ENCODE data around the gene KCNIP4. TPM values are rescaled to one million over a fixed set of nuclear protein-coding genes. Genes with fewer than 3 reads are reported as not detected.

KCNIP4 gene
- total and polyA plus RNA-seq, 2 of the 8 experiments (the other 6 are each of a cell fraction or from before 2014, with no cell fraction given) = 0.06 TPM; not detected in 1

DNA sequence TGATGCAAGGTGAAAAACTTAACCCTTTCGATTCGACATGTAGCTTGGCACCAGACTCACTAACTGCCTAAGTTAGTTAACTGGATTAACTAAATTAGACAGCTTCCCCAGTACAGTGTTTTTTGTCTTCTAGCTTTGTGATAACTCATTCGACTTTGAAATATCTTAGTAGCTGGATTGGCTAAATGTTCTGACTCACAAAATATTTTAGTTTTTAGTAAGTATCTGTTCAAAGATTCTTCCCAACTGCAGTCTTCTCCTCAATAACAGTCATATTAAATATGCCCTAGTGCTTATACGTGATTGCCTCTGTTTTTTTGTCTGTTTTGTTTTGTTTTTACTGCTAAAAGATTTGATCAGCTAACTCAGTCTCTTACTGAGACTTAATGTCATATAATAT, 102.9 kb downstream of the KCNIP4 start:
- no peak overlapping the region for H3K9ac ChIP-seq (replicated peaks in 1 of 4; ENCODE audit: extremely low read depth in 1 of 4, low read depth in 3 of 4, low read length in 3 of 4)
- H3K4me3 ChIP-seq (ENCODE audit: extremely low read depth in 1 of 4, insufficient read depth in 2 of 4, low read depth in 3 of 4, low read length in 4 of 4) = no peak overlapping the region
- no peaks in the 10 kb centered on the region for H3K27me3 ChIP-seq (replicated peaks in 1 of 4; ENCODE audit: control insufficient read depth in 3 of 4, extremely low read depth in 1 of 4, insufficient read depth in 3 of 4, low read length in 3 of 4)
- H3K79me1 ChIP-seq (ENCODE audit: low read depth, low read length) = no peaks in the 10 kb centered on the region
- no peak overlapping the region for H3K14ac ChIP-seq (ENCODE audit: insufficient read length)
- no peaks in the 10 kb centered on the region for H4K20me1 ChIP-seq (replicated peaks in 1 of 2; ENCODE audit: control insufficient read depth in 1 of 2, insufficient read depth in 2 of 2, low read length in 2 of 2)
- no peak overlapping the region for H3K56ac ChIP-seq (replicated peaks; ENCODE audit: insufficient read length, low read depth, low read length)
- no peaks in the 10 kb centered on the region for H3K36me3 ChIP-seq (ENCODE audit: control insufficient read depth in 2 of 4, insufficient read depth in 4 of 4, low read length in 3 of 4)
- H3K23ac ChIP-seq (ENCODE audit: insufficient read length) = no peak overlapping the region
- no peaks in the 10 kb centered on the region for H3K23me2 ChIP-seq (ENCODE audit: low read depth, low read length)
- no peak for TF ChIP-seq CHD2 (IDR thresholded peaks at IDR 0.05; ENCODE audit: low read length)
- no peak for TF ChIP-seq KDM4A (IDR thresholded peaks at IDR 0.05; ENCODE audit: low read depth, low read length, severe bottlenecking)
- TF ChIP-seq, protein P1, sequence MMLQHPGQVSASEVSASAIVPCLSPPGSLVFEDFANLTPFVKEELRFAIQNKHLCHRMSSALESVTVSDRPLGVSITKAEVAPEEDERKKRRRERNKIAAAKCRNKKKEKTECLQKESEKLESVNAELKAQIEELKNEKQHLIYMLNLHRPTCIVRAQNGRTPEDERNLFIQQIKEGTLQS (IDR thresholded peaks at IDR 0.05; ENCODE audit: insufficient read depth, low read depth, low read length) = no peak
- TF ChIP-seq TEAD4 (IDR thresholded peaks at IDR 0.05; ENCODE audit: low read depth, low read length) = no peak
- no peak for TF ChIP-seq HDAC2 (IDR thresholded peaks at IDR 0.05; ENCODE audit: borderline replicate concordance in 1 of 2, low read depth in 2 of 2, low read length in 2 of 2)
- no peak for TF ChIP-seq SP4 (IDR thresholded peaks at IDR 0.05; ENCODE audit: low read length)
- no peak for TF ChIP-seq SAP30 (IDR thresholded peaks at IDR 0.05; ENCODE audit: insufficient read depth, insufficient replicate concordance, low read length)
- no peak for TF ChIP-seq POU5F1 (IDR thresholded peaks at IDR 0.05; ENCODE audit: low read depth, low read length)
- H2BK20ac ChIP-seq (ENCODE audit: low read length) = no peak overlapping the region
- H2AK5ac ChIP-seq (ENCODE audit: low read depth, low read length) = no peak overlapping the region
- no peaks in the 10 kb centered on the region for H3K9me3 ChIP-seq (ENCODE audit: insufficient read depth in 2 of 2, low read depth in 1 of 2, low read length in 1 of 2)
- 90% methylated on average over 4 of the region's 4 CpGs; no CpG with 5 or more reads in 1 of the 2 experiments for WGBS, 2 experiments (ENCODE audit: extremely low coverage in 1 of 2, insufficient coverage in 1 of 2, insufficient read length in 1 of 2, insufficient replicate concordance in 2 of 2, low coverage in 1 of 2, low lambda C conversion rate in 2 of 2, missing lambda C conversion rate in 1 of 2)
- ChIA-PET CTCF (ENCODE audit: partially characterized antibody) (interaction anchor here (0.6 to 1.2 kb wide), 4 partner anchors 12 to 467 kb away, joined by 3 to 6 read pairs (median 4); no protein-coding TSS in a partner anchor), POLR2A (ENCODE audit: partially characterized antibody) (no interaction called here)
- DNase-seq (ENCODE audit: low read depth in 1 of 2, low spot score in 2 of 2) = no peak
- FAIRE-seq = no peak
- H4K5ac ChIP-seq (ENCODE audit: insufficient read length, low read depth, low read length) = no peak overlapping the region
- H3K18ac ChIP-seq (ENCODE audit: extremely low read depth, low read length) = no peak overlapping the region
- H3K4me2 ChIP-seq (ENCODE audit: insufficient read depth in 1 of 2, low read depth in 2 of 2, low read length in 2 of 2) = no peak overlapping the region
- H2BK12ac ChIP-seq (ENCODE audit: low read depth, low read length) = no peak overlapping the region
- 0 out of 7 replicates have a peak, but pooled peaks cover 0 to 2% (median 0%) of the 10 kb centered on the region in 4 experiments for H3K4me1 ChIP-seq (replicated peaks in 1 of 4; ENCODE audit: control insufficient read depth in 3 of 4, insufficient read depth in 4 of 4, low read length in 3 of 4)
- no peak overlapping the region for H3K27ac ChIP-seq (ENCODE audit: low read depth, low read length)
- H2AFZ ChIP-seq (ENCODE audit: low read length) = no peak overlapping the region
- H2BK5ac ChIP-seq (ENCODE audit: low read depth, low read length) = no peak overlapping the region
- no peak overlapping the region for H3K4ac ChIP-seq (replicated peaks; ENCODE audit: insufficient read length, low read depth, low read length)
- no peak overlapping the region for H4K8ac ChIP-seq (ENCODE audit: extremely low read depth, insufficient read depth, low read length)
- H2BK15ac ChIP-seq (ENCODE audit: low read length) = no peak overlapping the region
- no peak overlapping the region for H2BK120ac ChIP-seq (replicated peaks; ENCODE audit: low read depth, low read length)
- H4K91ac ChIP-seq (replicated peaks; ENCODE audit: insufficient read length, low read length) = no peak overlapping the region
- H3K79me2 ChIP-seq (ENCODE audit: control insufficient read depth in 1 of 2, insufficient read depth in 2 of 2, low read length in 2 of 2) = no peaks in the 10 kb centered on the region

Data from H1 (cell line).